Retina (tissue), 1 donor: Measurements from ENCODE around the gene LARP1.
A peak's percentile ranks its signal among the peaks of the same experiment; 100 is the strongest.
"Not testable (repeated sequence)": the region's sequence is repeated elsewhere in the genome, so short reads cannot be mapped to it uniquely, and the experiment has no call there.

Source experiments
- DNase-seq: peaks from one replicate; pipeline ENCODE4 v3.0.0-alpha.2; 2016

Gene LARP1

DNA sequence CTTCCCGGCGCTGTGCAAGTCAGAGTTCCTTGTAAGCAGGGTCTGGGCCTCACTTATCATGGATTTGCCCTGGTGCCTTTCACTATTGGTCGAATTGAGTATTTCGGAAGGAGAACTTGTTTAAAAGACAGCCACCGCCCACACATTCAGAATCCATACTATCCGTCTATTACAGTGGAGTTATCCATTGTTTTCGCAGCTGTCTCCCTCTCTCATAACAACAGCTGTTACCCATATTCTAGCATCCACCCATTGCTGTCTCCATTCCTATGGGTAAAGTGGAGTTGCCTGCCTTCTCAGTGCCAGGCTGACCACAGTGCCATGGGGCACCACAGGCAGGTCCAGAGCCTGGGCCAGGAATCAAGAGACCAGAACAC lies 75.0 kb downstream of the LARP1 start:
- DNase-seq = no peak

DNA sequence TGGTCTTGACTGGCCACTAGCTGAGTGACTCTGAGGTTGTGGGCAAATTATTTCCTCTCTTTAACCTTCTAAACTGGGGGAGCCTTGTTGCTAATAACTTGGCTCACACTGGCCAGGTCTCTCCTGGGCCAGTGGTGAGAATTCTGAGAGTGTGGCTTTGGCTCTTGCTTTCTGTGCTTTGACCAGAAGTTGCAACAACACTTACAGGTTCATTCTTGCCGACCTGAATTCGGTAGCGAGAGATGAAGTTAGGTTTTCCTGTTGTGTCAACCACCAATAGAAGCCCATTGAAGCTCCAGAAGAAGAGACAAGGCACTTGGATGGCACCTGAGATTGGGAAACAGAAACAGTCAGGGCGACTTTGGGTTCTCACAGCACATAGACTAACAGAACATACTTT lies 75.4 kb downstream of the LARP1 start:
- no peak for DNase-seq

DNA sequence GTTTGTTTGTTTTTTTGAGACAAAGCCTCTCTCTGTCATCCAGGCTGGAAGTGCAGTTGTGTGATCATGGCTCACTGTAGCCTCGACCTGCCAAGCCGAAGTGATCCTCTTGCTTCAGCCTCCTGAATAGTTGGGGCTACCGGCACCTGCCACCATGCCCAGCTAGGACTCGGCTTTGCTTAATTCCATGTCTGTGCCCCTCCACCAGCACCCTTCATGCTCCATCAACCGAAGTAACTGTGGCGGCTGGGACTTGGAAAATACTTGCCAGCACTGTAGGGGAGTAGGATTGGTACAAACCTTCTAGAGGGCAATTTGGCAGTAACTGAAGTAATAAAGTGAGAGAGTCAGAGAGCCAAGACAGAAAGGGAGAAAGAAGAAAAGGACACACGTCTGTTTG lies 76.3 kb downstream of the LARP1 start:
- no peak for DNase-seq

- DNase-seq = not testable (repeated sequence)
Measured at GRCh38 chr5:154832804-154833203, 77.6 kb downstream of the LARP1 start.

GRCh38 chr5:154834053-154834452 lies 78.9 kb downstream of the LARP1 start:
- DNase-seq = no peak

GRCh38 chr5:154835701-154836052 lies 80.5 kb downstream of the LARP1 start:
- DNase-seq = not testable (repeated sequence)

DNA sequence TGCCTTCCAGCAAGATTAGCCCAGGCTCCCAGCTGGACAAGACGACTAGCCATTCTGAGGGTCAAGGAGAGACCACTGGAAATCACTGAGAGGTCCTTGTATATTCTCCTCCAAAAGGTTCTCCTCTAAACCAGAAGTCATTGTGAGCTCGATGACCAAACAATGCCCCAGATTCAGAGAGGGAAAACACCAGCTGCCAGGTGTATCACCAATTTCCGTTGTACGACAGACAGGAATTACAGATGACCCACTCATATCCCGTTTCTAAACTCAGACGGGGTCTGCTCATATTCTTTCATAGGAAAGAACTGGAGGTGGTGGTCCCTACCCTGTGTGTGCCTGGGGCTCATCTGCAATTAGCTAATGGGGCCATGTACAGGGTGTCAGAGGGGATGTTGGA lies 81.0 kb downstream of the LARP1 start:
- no peak for DNase-seq

DNA sequence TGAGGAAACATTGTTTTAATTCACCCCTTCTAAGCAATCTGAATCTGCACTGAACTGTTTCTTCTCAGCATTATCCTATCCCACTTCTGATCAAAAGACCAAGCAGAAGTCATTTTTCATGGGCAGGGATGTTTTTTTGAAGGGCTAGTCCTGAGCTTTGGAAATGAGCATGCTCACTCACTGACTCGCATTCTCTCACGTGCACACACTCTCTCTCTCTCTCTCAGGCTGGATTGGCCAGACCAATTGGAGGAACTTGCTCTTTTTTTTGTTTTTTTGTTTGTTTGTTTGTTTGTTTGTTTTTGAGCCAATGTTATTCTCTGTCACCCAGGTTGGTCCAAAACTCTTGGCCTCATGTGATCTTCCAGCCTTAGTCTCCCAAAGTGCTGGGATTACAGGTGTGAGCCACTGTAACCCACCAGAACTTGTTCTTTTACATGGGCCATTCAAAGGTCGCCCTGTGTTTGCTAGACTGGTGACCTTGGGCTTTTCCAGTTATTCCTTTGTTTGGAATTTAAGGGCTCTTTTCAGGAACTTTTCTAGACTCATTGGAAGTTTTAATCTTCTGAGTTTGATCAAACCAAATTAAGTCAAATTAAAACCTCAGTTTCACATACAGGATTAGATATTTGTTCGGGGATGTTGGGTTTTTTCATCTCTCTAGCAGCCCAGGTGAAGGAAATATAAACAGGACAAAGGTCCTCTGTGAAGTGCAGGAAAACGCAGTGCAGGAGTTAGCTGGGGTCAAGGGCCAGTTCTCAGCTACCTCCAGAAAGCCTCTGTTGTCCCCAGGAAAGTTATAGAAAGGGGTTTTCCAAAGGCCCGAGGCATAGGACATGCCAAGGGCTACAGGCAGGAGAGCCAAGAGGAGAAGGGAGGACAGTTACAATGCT lies 82.1 kb downstream of the LARP1 start:
- DNase-seq = no peak

DNA sequence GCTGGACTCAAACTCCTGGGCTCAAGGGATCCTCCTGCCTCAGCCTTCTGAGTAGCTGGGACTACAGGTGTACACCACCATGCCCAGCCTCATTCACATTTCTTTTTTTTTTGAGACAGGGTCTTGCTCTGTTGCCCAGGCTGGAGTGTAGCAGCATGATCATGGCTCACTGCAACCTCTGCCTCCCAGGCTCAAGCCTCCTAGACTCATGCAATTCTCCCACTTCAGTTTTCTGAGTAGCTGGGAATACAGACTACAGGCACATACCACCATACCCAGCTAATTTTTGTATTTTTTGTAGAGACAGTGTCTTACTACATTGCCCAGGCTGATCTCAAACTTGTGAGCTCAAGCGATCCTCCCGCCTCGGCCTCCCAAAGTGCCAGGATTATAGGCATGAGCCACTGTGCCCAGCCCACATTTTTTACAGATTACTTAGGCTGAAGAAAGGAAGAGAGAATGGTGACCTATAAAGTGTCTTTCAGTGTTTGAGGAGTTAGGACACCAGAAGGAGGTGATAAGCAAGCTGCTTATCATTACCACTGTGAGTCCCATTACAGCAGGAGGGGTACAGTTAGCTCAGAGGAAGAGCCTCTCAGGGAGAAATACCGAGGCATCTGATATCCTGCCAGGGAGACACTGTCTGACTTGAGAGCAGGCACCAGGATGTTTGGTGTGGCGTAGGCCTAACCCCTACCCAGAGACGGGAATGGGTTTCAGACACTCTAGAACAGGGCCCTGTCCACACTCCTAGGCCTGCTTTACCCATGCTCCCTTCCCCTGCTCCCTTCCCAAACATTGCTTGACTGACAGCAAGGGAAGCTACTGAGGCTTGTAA lies 85.5 kb downstream of the LARP1 start:
- no peak for DNase-seq

DNA sequence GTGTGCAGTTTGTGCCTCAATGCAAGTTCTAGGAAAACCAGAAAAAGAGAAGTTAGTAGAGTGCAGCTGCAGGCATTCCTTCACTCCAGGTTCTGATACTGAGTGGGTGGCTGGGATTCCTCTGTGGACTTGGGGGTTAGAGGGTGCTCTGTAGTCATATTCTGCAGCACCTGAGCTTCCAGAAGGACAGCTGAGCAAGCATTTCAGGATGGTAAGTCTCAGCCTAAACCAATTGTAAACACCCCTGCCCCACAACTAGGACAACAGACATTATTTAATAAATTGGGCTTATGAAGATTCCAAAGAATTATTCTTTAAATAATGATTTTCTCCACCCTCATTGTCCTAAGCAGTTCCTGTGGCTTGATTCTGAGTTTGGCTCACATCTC lies 86.1 kb downstream of the LARP1 start:
- no peak for DNase-seq

GRCh38 chr5:154842689-154843530 lies 87.7 kb downstream of the LARP1 start:
- no peak for DNase-seq

GRCh38 chr5:154844809-154845208 lies 89.6 kb downstream of the LARP1 start:
- DNase-seq = no peak

GRCh38 chr5:154849264-154849785 lies 94.1 kb downstream of the LARP1 start:
- DNase-seq = no peak

DNA sequence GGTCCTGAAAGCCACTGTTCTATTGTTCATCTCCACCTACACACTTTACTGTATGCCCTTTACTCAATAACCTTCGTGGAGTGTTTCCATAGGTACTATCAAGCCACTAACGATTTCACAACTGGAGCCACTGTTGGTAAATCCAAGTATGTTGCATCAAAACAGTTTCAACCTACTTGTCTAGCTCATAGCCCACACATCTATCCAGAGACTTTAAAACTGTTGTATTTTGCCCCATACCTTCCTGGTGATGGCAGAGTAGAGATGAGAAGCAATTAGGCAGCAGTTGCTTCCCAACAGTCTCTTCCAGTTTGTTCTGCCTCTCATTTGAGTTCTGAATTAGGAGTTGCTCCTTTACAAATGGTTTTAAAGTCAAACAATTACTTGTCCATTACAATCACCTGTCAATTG lies 94.6 kb downstream of the LARP1 start:
- peak; percentile 19 for DNase-seq

DNA sequence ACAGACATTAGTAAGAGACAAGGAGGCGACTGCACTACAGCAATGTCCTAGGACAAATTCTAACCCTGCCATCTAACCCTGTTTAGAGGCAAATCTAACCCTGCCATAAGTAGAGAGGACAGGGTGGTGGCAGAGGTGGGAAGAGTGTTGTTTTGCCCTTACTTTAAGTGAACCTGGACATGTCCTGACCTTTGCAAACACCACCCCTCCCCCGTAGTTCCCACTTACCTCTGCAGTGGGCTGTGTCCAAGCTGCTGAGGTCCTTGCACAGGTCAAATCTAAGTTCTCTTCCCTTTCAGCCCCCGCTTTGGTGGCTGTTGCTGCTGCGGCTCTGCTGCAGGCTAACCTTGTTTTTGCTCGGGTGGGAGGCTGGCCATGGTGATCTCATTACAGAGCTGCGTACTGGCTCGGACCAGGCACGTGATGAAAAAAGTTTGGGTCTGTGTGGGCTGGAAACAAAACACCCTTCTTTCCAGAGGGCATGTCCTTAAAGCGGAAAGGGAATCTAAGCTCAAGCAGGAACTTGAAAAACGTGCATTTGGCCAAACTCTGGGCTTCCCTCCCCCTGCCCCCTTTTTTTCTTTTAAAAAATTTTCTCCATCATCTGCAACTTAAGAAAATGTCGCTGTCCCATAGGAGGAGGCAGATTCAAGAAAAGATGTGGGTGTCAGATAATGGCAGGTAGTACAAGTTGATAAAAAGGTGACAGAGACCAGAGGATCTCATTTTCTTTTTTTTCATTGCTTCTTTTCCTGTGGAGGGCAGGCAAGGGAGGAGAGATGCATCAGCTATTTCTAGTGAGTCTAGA lies 95.3 kb downstream of the LARP1 start, which contains the start of gene FAXDC2:
TSS of gene FAXDC2 (minus strand) at position 349 of the 808 bp plus-strand sequence. CDS start 12,425 bp downstream, outside the sequence.
- peak; percentile 73 for DNase-seq

DNA sequence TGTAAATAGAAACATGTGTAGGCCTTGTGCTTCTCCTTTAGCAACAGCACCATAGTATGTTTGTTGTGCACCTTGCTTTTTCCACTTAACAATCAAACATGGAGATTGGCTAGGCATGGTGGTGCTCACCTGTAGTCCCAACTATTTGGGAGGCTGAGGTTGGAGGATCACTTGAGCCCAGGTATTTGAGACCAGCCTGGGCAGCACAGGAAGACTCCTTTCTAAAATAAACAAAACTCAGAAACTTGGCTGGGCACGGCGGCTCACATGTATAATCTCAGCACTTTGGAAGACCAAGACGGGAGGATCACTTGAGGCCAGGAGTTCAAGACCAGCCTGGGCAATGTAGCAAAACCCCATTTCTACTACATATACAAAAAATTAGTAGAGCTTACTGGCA lies 96.2 kb downstream of the LARP1 start:
- DNase-seq = no peak

GRCh38 chr5:154857530-154858296 lies 102.5 kb downstream of the LARP1 start:
- peak; percentile 100 for DNase-seq

- DNase-seq = peak; percentile 100
Measured at GRCh38 chr5:154858297-154858971, 103.3 kb downstream of the LARP1 start, which contains the start of gene CNOT8. CNOT8 (plus strand) TSS chr5:154858627; CDS start chr5:154863279, 4,652 bp downstream.

DNA sequence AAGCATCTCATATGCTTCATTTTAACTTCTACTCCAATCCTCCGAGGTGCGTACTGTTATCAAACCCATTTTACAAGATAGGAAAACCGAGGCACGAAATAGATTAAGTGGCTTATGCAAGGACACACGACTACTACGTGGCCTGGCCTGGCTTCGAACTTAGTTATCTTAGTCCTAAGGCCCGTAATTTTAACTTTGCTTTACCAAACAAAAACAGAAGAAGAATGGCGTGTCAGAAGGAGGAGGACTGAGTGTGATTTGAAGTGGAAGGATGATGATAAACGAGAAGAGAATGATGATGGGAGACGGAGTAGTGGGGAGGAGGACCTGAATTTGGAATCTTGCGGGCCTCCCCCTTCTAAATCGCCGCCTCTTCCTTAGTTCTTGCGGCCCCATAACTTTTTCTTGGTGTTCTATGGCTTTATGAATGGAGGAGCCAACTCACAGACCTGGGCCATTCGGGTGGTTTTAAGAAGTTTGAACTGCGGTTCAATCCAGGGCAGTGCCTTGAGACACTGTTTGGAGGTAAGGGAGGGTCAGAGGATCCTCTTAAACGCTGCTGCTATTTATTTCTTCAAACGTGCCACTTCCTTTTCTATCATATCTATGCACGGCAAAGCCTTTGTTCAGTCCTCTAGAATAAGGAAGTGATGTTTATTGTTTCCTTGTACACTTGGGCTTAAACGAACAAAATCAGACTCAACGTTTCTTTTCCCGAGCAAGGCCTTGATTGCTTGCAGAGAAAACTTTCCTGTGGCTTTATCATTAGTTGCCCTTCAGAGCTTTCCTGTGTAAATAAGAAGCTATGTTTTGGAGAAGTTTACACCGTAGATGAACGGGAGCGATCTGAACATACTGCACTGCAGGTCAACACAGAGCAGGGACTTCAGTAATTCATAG lies 104.0 kb downstream of the LARP1 start:
- DNase-seq = peak; percentile 22
